Mesothelial cell of epicardium (in vitro differentiated cells): ENCODE measurements around the gene SDR39U1. TPM values are rescaled to one million over a fixed set of nuclear protein-coding genes. Genes with fewer than 3 reads are reported as not detected.

Experiments
- DNase-seq, 2 experiments: peaks; one replicate each; pipeline ENCODE4 v3.0.0; 2021; ENCODE audit warnings: low spot score in 2 of 2; ENCODE audit not compliant: unreplicated experiment in 2 of 2
- H3K27ac Mint-ChIP-seq: 2 replicates; pipeline ENCODE4 v1.8.0; 2021; ENCODE audit warnings: mixed read lengths
- H3K27me3 Mint-ChIP-seq: 2 replicates; pipeline ENCODE4 v1.8.0; 2021; ENCODE audit warnings: low read depth, mixed read lengths
- H3K36me3 Mint-ChIP-seq: 2 replicates; pipeline ENCODE4 v1.8.0; 2021; ENCODE audit warnings: mixed read lengths
- H3K4me1 Mint-ChIP-seq: 2 replicates; pipeline ENCODE4 v1.8.0; 2021; ENCODE audit warnings: mixed read lengths
- H3K4me3 Mint-ChIP-seq: 2 replicates; pipeline ENCODE4 v1.8.0; 2021; ENCODE audit warnings: mild to moderate bottlenecking, moderate library complexity, mixed read lengths
- H3K9me3 Mint-ChIP-seq: 2 replicates; pipeline ENCODE4 v1.8.0; 2021; ENCODE audit warnings: mixed read lengths
- total RNA-seq: library from RNA; stranded (reverse); gene quantifications from 3 replicates; pipeline ENCODE4 v1.2.1, GENCODE V29; 2021
- TF ChIP-seq, protein P1 (sequence below): fragments of 200-600 bp; sonication (generic); IDR thresholded peaks from one replicate; pipeline ENCODE4 v1.5.0; 2021; ENCODE audit warnings: antibody characterized with exemption; ENCODE audit not compliant: unreplicated experiment

SDR39U1 gene
- total RNA-seq, 1 donor from 2014 or later: 69.3 TPM

DNA sequence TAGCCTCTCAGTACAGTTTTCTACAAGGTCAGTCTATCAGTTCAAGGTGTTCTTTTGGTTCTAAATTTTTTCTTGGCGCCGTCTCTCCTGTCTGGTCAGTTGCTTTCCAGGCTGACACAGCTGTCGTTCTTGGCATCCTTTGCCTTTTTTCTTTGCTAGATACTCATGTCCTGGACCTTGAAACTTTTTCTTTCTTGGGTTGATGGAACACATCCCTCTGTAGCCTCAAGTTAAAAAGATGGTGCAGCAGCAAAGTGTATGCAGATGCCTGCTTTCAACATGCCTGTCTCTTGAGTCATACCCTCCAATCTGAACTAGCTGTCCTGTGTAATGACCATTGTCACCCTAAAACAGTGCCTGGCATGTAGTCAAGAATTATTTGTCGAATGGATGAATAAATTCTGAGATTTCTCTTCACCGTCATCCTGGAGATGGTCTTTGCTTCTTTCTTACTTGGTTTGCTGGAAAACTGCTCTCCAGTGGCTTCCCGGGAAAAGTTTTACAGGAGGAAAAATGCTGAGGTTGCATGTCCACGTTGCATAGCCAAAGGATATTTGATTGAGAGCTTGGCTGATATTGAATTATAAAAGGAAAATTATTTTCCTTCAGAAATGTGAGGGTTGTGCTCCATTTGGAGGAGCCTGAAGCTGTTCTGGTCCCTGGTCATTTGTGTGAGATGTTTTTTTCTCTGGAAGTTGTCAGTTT lies 39.1 kb downstream of the SDR39U1 start:
- no peak for DNase-seq
- TF ChIP-seq, protein P1, sequence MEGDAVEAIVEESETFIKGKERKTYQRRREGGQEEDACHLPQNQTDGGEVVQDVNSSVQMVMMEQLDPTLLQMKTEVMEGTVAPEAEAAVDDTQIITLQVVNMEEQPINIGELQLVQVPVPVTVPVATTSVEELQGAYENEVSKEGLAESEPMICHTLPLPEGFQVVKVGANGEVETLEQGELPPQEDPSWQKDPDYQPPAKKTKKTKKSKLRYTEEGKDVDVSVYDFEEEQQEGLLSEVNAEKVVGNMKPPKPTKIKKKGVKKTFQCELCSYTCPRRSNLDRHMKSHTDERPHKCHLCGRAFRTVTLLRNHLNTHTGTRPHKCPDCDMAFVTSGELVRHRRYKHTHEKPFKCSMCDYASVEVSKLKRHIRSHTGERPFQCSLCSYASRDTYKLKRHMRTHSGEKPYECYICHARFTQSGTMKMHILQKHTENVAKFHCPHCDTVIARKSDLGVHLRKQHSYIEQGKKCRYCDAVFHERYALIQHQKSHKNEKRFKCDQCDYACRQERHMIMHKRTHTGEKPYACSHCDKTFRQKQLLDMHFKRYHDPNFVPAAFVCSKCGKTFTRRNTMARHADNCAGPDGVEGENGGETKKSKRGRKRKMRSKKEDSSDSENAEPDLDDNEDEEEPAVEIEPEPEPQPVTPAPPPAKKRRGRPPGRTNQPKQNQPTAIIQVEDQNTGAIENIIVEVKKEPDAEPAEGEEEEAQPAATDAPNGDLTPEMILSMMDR: no peak
- H3K36me3 Mint-ChIP-seq: peaks cover 11% of the 10 kb centered on the region
- peak overlapping the region; percentile 43 for H3K27ac Mint-ChIP-seq
- no peaks in the 10 kb centered on the region for H3K9me3 Mint-ChIP-seq
- H3K27me3 Mint-ChIP-seq: no peaks in the 10 kb centered on the region
- peaks cover 59% of the 10 kb centered on the region for H3K4me1 Mint-ChIP-seq
- peak overlapping the region; percentile 38 for H3K4me3 Mint-ChIP-seq

DNA sequence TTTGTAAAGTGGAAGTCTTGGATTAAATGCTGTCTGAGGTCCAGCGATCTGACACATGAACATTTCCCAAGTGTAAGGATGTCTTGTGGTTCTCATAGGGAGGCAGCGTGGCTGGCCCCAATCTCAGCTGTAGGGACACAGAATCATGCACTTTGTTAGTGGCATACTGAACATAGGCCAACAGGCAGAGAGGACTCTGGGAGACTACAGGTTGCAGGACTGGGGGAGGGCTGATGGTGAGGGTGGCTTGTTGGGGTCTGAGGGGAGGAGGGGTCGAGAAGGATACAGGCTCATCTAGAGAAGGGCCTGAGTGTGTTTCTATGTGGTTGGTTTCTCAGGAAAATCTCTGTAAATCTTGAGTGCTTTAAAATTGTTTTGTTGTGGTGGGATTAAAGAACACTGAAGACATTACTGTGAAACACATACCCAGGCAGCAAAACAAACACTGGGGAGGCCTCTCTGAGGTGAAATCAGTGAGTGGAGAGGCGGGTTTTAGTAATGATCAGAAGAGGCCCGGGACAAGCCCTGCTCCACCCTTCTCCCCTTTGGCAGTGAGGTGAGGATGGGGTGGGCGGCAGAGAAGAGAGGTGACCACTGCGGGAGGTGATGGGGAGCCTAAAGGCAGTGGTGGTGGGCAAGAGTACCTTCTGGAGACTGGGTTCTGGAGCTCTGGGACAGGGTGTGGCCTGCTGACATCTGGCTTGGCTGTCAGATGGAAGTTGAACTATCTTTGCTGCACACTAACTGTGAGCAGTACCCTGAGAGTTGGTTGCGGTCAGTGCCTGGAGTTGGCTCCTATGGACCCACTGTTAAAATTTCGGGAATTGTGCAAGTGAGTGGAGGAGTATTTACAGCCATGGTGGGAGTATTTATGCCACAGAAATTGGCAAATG lies 40.5 kb downstream of the SDR39U1 start:
- no peak for DNase-seq
- Mint-ChIP-seq H3K4me1 (peaks cover 73% of the 10 kb centered on the region), H3K4me3 (peak overlapping the region; percentile 97), H3K27ac (peak overlapping the region; percentile 48), H3K36me3 (peaks cover 10% of the 10 kb centered on the region), H3K27me3 (no peaks in the 10 kb centered on the region), H3K9me3 (no peaks in the 10 kb centered on the region)
- TF ChIP-seq, protein P1: no peak

DNA sequence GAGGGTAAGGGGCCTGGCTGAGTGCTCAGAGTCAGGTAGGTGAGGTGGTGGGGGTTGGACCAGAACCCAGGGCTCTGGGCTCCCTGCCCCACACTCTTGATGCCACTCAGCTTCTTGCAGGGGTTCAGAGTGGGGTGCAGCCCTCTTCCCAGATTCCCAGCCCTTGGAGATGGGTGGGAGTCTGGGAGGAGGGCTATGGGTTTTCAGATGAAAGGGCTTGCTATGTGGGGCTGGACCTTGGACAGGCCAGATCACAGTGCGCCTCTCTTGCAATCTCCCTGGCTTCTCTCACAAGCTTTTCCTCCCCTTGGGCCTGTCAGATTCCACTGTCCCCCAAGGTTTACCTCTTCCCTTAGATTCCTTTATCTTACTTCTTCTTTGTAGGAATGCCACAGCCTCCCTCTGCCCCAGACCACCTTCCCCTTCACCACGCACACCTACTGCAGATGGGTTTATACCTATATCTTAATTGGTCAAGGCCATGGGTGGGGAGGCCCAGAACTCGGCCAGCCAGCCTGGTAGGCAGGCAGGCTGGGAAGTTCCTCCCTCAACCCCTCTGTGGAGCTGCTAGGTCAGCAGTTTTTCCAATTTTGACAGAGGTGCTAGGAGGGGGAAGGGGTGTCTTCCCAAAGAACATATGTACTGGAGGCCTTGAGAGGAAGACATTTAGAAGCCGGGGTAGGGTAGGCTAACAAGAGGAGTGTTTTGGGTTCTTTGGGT lies 42.4 kb downstream of the SDR39U1 start:
- peak overlapping the region; percentile 97 for H3K4me3 Mint-ChIP-seq
- peaks cover 5% of the 10 kb centered on the region for H3K9me3 Mint-ChIP-seq
- H3K27me3 Mint-ChIP-seq: no peaks in the 10 kb centered on the region
- H3K27ac Mint-ChIP-seq: peak overlapping the region; percentile 98
- H3K4me1 Mint-ChIP-seq: peaks cover 83% of the 10 kb centered on the region
- DNase-seq: no peak
- TF ChIP-seq, protein P1: no peak
- peaks cover 2% of the 10 kb centered on the region for H3K36me3 Mint-ChIP-seq

DNA sequence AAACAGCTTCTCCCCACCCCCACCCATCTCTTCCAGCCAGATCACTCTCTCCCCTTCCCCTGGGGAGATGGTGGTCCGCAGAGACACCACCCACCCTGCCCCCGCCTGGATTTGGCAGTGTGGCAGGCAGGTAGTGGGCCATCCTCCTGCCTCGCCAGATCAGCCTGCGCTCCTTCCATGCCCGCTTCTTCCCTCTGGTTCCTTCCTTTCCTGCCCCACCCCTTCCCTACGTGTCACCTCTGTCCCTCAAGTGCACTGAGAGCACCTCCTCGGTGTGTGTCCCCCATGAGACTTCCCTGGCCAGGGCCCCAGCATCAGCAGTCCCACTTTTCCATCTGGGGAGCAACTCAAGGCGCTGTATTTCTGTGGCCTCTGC lies 43.1 kb downstream of the SDR39U1 start:
- no peak for DNase-seq
- TF ChIP-seq, protein P1: no peak
- H3K36me3 Mint-ChIP-seq: peaks cover 2% of the 10 kb centered on the region
- peak overlapping the region; percentile 98 for H3K27ac Mint-ChIP-seq
- peaks cover 5% of the 10 kb centered on the region for H3K9me3 Mint-ChIP-seq
- no peaks in the 10 kb centered on the region for H3K27me3 Mint-ChIP-seq
- H3K4me1 Mint-ChIP-seq: peaks cover 83% of the 10 kb centered on the region
- peak overlapping the region; percentile 97 for H3K4me3 Mint-ChIP-seq

DNA sequence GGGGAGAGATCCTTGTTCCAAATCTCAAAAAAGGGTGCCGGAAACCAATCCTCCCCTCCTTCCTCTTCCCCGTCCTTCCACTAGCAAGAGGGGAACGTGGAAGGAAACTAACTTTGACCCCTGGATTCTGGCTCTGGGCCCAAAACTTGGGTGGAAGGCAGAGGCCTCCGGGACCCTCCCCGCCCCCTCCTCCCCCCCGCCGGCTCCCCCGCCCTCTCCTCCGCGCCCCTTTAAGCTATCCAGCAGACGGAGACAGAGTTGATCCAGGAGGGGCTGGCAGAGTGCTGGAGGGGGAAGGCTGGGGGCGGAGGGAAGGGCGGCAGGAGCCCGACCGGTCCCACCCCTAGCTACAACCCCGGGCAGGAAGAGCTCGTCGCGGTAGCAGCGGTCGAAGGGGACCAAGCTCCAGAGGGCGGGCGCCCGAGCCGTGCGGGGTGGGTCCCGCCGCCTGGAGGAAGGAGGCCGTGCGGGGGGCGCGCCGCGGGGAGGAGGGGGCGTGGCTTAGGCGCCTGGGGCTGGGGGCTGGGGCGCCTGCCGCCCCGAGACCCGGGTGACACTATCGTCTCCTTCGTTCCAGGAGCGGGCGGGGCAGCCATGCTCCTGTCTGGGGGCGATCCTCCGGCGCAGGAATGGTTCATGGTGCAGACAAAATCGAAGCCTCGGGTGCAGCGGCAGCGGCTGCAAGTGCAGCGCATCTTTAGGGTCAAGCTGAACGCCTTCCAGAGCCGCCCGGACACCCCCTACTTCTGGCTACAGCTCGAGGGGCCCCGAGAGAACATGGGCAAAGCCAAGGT lies 43.7 kb downstream of the SDR39U1 start, which contains the start of gene NYNRIN:
Gene NYNRIN, plus strand, starts transcription at position 351 of the 794 bp plus-strand sequence. Its CDS starts 244 bp downstream, at position 595.
- H3K9me3 Mint-ChIP-seq: peaks cover 5% of the 10 kb centered on the region
- peak within 1 kb of the TSS; percentile 97 for H3K4me3 Mint-ChIP-seq
- peak; percentile 44 to 79 for DNase-seq
- H3K4me1 Mint-ChIP-seq: peaks cover 83% of the 10 kb centered on the region
- TF ChIP-seq, protein P1: no peak
- peaks cover 2% of the 10 kb centered on the region for H3K36me3 Mint-ChIP-seq
- no peaks in the 10 kb centered on the region for H3K27me3 Mint-ChIP-seq
- H3K27ac Mint-ChIP-seq: peak within 1 kb of the TSS; percentile 98
